ENCODE data around the gene PRPSAP1.

Gene PRPSAP1

DNA sequence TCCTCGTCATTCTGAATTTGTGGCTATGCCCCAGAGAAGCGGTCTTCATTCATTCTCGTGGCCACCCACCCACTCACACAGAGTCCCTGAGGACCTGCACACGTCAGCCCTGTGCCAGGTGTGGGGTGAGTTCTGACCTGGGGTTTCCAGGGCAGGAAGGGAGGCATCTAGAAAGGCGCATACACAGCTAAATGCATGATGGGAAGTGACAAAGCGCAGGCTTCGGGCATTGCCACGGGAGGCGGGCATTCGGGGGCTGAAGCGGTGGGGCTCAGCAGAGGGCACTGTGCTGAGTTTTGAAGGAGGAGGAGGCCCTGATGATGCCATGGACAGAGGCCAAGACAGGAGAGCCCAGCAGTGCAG is 77.7 kb downstream of the PRPSAP1 start:
- DNase-seq = no peak

DNA sequence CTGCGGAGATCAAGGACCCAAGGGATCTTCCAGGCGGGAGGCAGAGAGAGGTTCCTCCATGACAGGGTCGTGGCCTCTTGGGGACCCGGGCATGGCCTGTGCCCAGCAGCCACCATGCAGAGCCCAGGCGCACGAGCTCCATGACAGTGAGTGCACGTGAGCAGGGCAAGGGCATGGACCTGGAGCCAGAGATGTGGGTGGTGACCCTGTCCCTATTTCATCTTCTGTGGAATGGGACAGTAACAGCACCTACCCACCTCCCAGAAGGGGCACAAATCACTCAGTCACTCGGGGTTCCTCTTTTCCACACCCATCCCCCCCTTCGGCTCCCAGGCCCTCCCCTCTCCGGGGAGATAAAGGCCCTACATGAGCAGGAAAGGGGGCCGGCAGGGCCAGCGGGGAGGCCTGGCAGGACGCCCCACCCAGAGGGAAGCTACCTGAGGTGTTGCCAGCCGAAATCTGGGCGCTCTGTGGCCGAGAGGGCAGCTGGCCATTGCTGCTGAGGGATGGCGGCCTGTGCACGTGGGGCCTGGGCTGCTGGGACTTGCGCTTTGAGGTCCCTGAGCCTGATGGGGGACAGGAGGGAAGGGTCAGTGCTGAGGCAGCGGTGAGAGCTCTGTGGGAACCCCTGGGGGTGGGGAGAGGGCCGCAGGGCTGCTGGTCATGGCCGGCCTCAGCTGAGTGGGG is 78.2 kb downstream of the PRPSAP1 start:
- no peak for DNase-seq

DNA sequence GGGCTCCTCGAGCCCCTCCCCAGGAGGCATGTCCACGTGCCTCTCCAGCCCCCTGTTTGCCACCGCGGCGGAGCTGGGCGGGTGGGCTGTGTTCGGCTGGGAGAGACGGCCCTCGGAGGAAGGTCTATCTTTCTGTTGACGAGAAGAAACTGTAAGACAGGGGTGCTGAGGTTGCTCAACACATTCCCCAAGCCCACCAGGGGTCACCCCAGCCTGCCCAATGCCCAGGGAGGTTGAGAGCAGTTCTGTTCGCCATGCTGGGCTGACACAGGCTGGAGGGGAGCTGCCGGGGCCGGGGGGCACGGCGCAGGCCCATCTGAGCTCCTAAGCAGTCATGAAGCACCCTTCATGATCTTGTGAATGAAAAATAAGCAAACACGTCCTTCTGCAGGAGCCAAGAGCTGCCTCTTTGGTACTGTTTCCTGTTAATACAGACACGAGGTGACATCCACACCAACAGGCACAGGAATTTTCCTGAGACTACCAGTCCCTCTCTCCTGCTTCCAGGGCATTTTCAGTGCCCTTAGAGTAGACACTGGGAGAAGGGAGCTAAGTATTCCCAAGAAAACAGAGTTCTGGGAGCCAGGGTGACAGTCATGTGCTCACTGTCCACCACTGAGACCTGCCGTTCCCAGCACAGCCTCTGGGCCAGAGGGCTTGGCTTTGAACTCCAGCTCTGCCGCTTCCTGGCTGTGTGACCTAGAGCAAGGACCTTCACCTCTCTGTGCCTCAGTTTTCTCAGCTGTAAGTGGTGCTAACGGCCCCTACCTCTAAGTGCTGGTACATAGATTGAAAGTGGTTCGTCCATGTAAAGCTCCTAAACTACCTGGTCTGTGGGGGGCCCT is 79.4 kb downstream of the PRPSAP1 start:
- no peak for DNase-seq

DNA sequence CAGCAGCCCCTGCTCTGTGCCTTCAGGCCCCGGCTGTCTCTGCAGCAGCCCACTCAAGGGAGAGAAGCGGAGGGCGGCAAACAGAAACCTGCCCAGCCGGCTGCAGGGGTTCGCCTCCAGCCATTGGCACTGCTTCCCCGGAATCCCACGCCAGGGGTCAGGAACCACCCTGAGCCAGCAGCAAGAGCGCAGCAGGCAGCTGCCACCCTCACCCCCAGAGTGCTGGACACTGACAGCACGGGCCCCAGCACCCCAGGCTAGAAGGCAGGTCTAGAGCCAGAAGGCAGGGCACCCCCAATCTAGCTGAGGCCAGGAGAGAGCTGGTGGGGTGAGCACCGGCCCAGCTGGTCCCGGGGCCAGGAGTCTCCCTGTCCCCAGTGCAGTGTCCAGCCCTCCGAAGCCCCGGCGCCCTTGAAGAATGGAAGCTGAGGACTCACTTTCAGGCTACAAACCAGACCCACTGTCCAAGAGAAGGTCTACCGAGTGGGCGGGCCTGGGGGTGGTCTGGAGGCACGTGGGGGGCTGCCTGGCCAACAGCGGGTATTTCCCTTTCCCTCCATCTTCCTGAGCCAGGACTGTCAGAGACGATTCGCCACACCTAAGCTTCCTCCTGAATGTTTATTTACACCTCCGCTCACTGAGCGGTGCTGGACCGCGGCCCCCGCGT is 80.1 kb downstream of the PRPSAP1 start:
- DNase-seq = no peak

DNA sequence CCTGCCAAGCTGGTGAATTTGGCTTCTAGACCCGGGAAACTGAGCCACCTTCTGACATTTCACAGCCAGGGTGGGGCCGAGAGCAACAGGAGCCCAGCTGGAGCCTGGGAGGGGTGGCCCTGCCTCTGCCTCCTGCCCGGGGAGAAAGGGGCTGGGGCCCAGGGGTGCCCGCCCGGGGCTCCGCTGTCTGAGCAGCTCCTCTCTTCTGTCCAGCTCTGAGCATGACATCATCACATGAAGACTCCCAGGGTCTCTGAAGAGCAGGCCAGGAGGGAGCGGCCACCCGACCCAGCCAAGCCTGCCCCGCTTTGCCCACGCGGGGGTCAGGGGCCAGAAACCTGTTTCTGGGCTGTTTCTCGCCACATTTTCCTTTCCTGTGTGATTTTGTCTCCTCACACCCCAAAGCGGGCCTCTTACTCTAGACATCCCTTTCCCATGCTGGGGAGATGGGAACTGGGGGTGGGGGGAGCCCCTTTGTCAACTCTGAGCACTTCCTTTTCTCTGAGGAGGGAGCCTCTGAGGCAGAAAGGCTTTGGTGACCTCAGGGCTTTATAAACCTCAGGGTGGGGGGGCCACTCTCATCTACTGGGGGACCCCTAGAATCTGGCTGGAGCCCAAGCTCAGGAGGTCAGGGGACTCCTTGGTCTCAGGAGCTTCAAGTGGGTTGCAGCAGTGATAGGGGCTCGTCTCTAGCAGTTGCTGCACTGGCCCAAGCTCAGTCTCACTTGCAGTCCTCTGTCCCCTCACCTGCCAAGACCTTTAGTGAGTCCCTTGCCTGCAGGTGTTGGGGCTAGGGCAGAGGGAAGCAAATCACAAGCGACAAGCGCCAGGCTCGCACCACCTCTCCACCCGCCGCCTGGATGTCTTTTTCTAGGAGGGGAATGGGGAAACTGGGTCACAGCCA is 80.9 kb downstream of the PRPSAP1 start:
- peak; percentile 57 for DNase-seq

DNA sequence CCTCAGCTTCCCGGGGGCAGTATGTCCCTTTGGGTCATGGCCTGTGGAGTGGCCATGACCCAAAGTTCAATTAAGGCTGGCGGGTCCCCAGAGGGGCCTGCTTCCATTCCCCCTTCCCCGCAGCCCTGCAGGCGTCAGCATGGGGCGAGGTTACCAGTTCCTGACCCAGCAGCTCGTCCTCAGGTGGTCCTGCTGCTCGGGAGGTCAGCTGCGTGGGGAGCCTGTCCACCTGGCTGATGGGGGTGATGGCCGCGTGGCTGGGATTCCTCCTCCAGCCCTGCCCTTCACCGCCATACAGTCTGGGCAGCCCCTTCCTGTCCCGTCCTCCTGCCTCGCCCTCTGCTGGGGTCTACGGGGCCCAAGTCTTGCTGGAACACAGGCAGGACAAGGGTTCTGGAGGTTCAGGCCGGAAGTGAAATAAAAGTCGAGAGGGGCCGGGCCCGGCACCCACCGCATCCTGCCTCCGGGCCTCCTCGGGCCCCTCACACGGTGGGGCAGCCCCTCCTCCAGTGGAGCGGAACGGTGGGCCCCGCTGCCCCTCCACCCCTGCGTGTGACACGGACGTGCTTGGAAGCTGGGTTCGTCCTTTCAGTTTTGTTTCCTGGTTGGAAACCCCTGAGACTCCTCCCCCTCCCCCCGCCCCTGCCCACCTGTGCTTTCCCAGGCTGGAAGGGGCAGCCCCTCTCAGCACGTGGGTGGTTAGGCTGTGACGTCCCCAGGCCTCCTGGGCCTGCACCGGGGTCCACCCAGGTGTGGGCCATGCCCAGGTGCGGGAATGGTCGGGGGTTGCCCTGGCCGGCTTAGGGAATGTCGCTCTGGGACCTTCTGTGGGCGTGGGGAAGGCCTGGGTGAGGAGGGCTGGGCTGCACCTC is 81.8 kb downstream of the PRPSAP1 start:
- peak; percentile 80 for DNase-seq

DNA sequence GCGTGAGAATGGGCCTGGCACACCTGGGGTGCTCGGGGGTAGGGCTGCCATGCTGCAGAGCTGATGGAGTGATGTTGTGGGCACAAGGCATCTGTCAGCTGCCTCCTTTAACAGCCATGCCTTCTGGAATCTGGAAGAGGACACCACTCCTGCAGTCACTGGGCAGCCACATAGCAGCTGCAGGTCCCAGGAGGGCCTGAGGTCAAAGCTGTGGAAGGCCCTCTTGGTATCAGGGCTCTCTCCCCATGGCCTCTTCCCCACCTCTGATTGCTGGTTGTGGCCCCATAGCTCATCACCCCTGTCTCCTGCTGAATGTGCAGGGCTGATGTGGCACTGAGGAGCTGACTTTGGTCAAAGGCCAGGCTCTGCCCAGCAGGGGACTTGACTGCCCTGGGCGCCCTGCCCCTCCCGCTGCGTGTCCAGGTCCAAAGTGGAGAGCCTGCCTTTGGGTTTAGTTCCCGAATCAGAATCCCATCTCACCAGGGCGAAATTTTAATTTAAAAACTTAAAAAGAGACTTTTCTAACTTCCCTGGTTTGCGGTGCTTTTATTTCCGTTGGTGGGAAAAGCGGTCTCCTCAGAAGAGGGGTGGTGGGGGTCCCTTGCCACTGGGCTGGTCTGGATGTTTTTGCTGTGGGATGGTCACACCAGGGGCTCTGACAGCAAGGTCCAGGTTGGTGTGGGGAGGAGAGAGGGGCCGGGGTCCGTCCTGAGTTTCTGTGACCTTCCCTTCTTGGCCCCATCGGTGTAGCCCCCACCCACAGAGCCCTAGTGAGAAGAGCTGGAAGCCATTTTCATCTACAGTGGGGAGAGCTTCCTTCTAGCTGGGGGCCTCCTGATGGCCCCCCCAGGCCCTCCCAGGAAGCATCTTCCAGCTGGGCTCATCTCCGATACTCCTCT is 82.7 kb downstream of the PRPSAP1 start:
- DNase-seq = peak; percentile 32

DNA sequence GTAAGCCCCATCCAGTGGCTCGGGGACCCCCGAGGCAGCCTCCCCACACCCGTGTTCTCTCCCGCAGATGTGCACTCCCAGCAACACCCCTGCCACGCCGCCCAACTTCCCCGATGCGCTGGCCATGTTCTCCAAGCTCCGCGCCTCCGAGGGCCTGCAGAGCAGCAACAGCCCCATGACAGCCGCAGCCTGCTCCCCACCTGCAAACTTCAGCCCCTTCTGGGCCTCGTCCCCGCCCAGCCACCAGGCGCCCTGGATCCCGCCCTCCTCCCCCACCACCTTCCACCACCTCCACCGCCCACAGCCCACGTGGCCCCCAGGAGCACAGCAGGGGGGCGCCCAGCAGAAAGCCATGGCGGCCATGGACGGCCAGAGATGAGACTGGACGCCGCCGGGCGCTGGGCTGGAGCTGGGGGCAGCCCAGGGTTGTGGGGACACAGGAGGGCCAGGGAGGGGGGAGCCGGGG is 83.6 kb downstream of the PRPSAP1 start:
- DNase-seq = peak; percentile 33

DNA sequence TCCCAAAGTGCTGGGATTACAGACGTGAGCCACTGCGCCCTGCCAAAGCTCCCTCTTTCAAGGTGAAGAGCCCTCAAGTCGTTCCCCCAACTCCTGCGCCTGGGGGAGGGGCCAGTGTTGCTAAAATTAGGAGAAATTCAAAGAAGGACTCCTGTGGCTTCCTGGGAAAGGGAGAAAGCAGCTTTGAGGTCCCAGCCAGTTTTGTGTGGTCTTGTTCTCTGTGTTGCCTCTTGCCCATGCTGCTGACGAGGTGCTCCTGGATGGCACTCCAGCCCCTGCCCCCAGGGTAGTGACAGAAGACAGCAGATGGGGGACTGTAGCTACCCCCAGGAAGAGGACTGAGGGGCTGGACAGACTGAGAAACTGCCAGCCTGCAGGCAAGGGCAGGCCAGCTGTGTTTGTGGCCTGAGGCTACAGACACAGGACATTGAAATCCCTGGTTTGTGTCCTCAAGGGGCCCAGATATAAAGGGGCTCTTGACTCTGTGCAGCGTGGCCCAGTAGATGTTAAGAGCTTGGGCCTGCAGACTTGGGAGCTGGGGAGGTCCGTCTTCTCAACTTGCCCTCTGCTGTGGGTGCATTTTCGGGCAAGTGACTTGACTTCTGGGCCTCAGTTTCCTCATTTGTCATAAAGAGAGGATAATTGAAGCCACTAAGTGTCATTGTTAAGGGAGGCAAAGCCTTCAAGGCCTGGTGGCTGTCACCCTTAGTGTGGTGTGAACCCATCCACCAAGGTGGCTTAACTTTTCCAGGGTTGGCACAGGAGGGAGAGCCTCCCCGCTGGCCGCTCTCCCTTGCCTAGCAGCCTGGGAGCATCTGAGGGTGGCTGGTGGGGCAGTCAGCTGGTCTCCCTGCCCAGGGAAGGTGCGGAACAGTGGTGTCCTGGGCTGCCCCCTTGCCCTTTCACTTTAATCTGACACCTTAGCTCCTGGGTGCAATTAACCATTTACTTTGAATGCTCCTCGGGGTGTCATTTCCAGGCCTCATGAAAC is 84.4 kb downstream of the PRPSAP1 start:
- DNase-seq = peak; percentile 45

DNA sequence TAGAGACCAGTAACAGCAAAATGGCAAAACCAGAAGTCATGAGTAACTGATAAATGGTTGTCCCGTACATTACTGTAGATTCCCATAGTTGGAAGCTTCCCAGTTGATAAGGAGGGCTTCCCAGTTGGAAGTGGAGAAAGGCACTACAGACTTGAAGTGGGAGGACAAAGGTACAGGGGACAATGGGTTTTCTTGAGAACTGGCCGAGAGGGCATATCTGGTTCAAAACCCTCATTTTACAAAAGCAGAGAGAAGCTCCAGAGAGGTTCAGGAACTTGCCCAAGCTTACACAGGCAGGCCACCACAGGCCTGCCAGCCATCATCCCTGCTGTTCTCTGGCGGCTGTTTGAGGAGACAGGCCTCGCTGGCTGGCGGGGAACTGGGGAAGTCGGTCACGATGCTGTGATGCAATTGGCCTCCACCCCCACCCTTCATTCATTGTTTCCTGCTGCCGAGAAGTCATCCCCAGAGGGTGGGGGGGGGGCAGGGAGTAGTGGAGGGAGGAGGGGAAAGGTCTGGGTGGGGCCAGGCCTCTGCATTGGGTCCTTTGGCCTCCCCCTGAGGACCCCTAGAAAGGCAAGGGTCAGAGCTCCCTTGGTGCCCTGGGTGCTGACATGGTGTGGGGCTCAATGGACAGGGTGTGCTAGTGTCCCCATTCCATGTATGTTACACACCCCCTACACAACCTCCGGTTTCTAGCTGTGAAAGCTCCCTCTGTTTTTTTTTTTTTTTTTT is 85.5 kb downstream of the PRPSAP1 start:
- peak; percentile 89 for DNase-seq

DNA sequence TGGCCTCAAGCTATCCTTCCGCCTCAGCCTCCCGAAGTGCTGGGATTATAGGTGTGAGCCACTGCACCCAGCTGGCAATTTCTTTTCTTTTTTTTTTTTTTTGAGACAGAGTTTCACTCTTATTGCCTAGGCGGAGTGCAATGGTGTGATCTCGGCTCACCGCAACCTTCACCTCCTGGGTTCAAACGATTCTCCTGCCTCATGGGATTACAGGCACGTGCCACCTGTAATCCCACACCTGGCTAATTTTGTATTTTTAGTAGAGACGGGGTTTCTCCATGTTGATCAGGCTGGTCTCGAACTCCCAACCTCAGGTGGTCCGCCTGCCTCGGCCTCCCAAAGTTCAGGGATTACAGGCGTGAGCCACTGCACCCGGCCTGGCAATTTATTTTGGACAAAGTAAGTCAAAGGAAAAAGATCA is 86.1 kb downstream of the PRPSAP1 start:
- peak; percentile 53 for DNase-seq

DNA sequence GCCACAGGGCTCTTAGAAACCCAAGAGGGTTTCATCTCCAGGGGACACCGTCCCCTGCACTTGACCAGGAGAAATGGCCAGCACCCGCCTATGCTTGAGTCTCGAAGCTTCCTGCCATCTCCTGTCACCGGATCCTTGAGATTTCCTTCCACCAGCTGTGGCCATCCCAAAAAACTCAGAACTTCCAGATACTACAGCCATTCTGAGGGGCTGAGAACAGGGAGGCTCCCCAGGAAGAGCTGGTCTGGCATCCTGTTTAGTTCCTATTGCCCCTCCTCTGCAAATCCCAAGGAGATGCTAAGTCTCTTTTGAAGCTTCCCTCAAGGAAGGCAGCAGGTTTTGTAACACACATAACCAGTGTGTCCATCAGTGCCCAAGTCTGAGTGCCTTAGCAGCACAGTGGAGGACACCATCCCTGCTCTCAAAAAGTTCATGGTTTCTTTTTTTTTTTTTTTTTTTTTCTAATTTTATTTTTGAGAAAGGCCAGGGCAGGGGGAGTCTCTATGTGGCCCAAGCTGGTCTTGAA is 86.6 kb downstream of the PRPSAP1 start:
- DNase-seq = no peak

DNA sequence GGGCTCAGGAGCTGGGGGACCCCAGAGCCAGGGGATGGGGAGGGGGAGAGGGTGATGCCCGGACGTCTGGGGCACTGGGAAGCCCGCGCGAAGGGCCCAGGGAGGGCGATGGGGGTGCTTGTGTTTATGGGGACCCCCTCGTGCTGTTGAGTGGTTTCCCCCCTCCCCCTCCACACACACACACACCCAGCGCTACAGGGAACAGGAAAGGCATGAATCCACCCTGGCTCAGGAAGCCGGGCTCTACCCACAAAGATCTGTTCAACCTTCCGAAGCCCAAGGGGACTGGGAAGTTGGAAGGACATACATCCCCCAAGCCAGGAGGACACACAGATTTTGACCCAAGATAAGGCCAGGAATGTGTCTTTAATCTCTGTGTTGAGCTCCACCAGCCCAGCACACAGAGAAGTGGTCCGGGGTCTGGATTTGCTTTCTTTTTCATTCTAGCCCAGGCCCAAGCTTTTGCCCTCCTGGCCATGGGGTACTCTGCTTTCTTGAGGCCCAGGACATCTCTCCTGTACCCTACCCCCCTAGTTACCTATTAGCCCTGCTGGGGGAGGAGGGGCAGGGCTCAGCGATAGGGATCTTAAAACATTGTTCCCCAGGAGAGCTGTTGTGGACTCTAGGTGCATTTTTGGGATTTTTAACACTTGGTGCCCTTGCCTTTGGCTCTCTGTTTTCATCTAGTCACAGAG is 87.3 kb downstream of the PRPSAP1 start:
- DNase-seq = peak; percentile 36

DNA sequence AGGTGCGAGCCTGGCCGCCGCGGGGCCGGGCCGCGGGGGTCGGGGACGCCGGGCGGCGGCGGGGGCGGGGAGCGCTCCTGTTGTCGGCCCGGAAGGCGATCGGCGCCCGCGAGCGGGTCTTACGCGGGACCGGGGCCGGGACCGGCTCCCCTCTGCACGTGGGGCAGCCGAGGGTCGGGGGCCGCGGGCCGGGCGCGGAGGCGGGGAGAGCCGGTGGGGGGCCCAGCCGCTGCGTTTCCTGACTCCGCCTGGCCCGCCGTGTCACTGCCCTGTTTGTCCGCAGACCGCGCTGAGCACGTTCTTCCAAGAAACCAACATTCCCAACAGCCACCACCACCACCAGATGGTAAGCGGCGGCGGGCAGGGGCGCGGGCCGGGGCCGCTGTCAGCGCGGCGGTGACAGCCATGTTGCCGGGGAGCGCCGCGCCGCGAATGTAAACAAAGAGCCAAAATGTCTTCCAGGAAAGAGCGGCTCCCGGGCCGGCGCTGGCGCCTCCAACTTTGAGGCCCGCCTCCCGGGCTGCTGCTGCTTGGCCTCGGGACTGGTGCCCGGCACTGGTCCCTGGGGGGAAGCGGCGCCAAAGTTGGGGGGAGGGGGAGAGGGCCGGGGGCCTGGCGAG is 88.0 kb downstream of the PRPSAP1 start:
- DNase-seq = peak; percentile 61

DNA sequence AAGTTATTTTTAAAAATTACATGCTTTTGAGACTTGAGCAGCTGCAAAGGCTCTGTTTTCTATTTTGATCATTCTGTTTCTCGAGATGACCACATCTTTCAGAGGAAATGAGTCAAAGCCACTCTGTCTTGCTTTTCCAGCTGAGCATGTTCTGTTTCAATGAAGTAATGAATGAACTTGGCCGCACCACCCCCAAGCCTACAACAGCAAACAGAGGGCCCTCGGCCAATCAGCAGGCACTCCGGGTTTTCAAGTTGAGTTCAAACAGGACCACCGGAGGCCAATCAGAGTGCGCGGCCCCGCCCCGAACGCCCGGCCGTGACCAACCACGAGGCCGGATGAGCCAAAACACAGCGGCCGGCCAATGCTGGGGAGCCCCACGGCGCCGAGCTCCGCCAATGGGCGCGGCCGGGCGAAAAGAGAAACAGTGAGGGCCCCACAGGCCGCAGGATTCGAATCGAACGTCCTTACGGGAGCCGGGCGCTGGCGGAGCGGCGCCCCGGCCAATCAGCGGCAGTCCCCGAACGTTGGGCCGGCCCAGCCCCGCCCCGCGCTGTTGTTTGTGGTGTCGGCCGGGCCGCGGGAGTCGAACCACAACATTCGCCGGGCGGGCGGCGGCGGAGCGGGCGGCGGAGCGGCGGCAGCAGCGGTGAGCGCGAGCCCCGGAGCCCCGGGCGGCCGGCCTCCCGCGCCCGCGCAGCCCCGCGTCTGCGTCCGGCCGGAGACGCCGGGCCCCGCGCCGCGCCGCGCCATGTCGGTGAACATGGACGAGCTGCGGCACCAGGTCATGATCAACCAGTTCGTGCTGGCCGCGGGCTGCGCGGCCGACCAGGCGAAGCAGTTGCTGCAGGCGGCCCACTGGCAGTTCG is 88.7 kb downstream of the PRPSAP1 start, which contains the start of gene UBALD2:
Gene UBALD2 (plus strand): TSS at position 594 of the 869 bp plus-strand sequence. CDS start 158 bp downstream, at position 752.
- DNase-seq = peak; percentile 100

DNA sequence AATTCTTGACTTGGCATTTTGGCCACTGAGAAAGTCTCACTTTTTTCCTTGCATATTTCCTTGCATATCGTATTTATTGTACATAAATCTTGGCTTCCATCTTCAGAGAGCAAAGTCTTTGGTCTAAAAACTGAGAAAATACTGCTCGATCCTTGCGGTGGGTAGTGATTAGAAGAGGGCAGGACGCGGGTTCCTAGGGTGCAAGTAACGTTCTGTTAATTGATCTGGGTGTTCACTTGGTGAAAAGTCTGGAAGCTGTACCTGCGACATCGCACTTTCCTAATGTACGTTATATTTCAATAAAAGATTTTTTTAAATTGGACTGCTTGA is 89.3 kb downstream of the PRPSAP1 start:
- no peak for DNase-seq
